ENCODE data around the gene ELMO1.

- TF ChIP-seq CTCF (IDR thresholded peaks at IDR 0.05; ENCODE audit: low read depth, low read length, missing input control) (no peak), HNF4G (IDR thresholded peaks at IDR 0.05) (no peak), ZBTB33 (IDR thresholded peaks at IDR 0.05) (no peak), REST (IDR thresholded peaks at IDR 0.05) (no peak)
These were observed 80.1 kb downstream of the ELMO1 start for GRCh38 chr7:37368540-37368939.

Measured in liver (tissue), 3 donors.